ENCODE results near the gene ZNF253. TPM values are rescaled to one million over a fixed set of nuclear protein-coding genes. Genes with fewer than 3 reads are reported as not detected.
"Not testable (repeated sequence)": the region's sequence is repeated elsewhere in the genome, so short reads cannot be mapped to it uniquely, and the experiment has no call there.

ZNF253 gene
- total and polyA plus RNA-seq, 9 of the 15 experiments (the other 6 are each of a cell fraction or from before 2014, with no cell fraction given): 4.0 to 14.4 (median 7.5) TPM

DNA sequence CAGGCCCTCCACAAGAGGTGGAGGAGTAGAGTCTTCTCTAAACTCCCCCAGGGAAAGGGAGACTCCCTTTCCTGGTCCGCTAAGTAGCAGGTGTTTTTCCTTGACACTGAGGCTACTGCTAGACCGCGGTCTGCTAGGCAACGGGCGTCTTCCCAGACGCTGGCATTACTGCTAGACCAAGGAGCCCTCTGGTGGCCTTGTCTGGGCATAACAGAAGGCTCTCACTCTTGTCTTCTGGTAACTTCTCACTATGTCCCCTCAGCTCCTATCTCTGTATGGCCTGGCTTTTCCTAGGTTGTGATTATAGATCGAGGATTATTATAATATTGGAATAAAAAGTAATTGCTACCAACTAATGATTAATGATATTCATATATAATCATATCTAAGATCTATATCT, 64.7 kb downstream of the ZNF253 start:
- H3K27ac ChIP-seq (ENCODE audit: extremely low read depth, low read depth, low read length); ATAC-seq; POLR2A ChIA-PET; H3K27me3 ChIP-seq (ENCODE audit: control insufficient read depth in 2 of 2, insufficient read depth in 2 of 2, low read length in 2 of 2); H2AFZ ChIP-seq (ENCODE audit: low read depth, low read length); in situ Hi-C loops (cut with MboI); FAIRE-seq; H3K4me3 ChIP-seq; intact Hi-C loops (cut with micrococcal nuclease); H3K9me1 ChIP-seq (ENCODE audit: control insufficient read depth, insufficient read depth, low read length); H3K9ac ChIP-seq (ENCODE audit: insufficient read depth in 1 of 2, low read depth in 2 of 2, low read length in 2 of 2); CTCF ChIA-PET (ENCODE audit: low intra/inter-chr PET ratio); H3K4me1 ChIP-seq (replicated peaks in 1 of 2; ENCODE audit: control insufficient read depth in 2 of 2, insufficient read depth in 2 of 2, low read length in 2 of 2); BruUV-seq (replicated peaks); H3K79me2 ChIP-seq (ENCODE audit: control insufficient read depth, insufficient read depth, low read length); H3K4me2 ChIP-seq (ENCODE audit: insufficient read depth, low read length); H4K20me1 ChIP-seq (replicated peaks; ENCODE audit: control insufficient read depth, insufficient read depth, low read length): not testable (repeated sequence)
- Histone ChIP-seq H3K9me3 (replicated peaks; ENCODE audit: control insufficient read depth, insufficient read depth, low read depth, low read length) (peaks cover 27% of the 10 kb centered on the region), H3K36me3 (ENCODE audit: control insufficient read depth, insufficient read depth, low read length) (peaks cover 43% of the 10 kb centered on the region; the same call in 1 of the 3 replicates)
- TF ChIP-seq, protein P1, sequence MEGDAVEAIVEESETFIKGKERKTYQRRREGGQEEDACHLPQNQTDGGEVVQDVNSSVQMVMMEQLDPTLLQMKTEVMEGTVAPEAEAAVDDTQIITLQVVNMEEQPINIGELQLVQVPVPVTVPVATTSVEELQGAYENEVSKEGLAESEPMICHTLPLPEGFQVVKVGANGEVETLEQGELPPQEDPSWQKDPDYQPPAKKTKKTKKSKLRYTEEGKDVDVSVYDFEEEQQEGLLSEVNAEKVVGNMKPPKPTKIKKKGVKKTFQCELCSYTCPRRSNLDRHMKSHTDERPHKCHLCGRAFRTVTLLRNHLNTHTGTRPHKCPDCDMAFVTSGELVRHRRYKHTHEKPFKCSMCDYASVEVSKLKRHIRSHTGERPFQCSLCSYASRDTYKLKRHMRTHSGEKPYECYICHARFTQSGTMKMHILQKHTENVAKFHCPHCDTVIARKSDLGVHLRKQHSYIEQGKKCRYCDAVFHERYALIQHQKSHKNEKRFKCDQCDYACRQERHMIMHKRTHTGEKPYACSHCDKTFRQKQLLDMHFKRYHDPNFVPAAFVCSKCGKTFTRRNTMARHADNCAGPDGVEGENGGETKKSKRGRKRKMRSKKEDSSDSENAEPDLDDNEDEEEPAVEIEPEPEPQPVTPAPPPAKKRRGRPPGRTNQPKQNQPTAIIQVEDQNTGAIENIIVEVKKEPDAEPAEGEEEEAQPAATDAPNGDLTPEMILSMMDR (IDR thresholded peaks at IDR 0.05 in 2 of 3, conservative IDR thresholded peaks at IDR 0.05 in 1 of 3; ENCODE audit: insufficient read depth in 2 of 3, low read depth in 1 of 3, low read length in 3 of 3): peak in 2 of 3 experiments; percentile 23 to 36; a peak in 1 of 6 replicates
- TF ChIP-seq, protein P2, sequence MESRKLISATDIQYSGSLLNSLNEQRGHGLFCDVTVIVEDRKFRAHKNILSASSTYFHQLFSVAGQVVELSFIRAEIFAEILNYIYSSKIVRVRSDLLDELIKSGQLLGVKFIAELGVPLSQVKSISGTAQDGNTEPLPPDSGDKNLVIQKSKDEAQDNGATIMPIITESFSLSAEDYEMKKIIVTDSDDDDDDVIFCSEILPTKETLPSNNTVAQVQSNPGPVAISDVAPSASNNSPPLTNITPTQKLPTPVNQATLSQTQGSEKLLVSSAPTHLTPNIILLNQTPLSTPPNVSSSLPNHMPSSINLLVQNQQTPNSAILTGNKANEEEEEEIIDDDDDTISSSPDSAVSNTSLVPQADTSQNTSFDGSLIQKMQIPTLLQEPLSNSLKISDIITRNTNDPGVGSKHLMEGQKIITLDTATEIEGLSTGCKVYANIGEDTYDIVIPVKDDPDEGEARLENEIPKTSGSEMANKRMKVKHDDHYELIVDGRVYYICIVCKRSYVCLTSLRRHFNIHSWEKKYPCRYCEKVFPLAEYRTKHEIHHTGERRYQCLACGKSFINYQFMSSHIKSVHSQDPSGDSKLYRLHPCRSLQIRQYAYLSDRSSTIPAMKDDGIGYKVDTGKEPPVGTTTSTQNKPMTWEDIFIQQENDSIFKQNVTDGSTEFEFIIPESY (CRISPR knock-in tag; IDR thresholded peaks at IDR 0.05): peak; percentile 82
- TF ChIP-seq, protein P3, sequence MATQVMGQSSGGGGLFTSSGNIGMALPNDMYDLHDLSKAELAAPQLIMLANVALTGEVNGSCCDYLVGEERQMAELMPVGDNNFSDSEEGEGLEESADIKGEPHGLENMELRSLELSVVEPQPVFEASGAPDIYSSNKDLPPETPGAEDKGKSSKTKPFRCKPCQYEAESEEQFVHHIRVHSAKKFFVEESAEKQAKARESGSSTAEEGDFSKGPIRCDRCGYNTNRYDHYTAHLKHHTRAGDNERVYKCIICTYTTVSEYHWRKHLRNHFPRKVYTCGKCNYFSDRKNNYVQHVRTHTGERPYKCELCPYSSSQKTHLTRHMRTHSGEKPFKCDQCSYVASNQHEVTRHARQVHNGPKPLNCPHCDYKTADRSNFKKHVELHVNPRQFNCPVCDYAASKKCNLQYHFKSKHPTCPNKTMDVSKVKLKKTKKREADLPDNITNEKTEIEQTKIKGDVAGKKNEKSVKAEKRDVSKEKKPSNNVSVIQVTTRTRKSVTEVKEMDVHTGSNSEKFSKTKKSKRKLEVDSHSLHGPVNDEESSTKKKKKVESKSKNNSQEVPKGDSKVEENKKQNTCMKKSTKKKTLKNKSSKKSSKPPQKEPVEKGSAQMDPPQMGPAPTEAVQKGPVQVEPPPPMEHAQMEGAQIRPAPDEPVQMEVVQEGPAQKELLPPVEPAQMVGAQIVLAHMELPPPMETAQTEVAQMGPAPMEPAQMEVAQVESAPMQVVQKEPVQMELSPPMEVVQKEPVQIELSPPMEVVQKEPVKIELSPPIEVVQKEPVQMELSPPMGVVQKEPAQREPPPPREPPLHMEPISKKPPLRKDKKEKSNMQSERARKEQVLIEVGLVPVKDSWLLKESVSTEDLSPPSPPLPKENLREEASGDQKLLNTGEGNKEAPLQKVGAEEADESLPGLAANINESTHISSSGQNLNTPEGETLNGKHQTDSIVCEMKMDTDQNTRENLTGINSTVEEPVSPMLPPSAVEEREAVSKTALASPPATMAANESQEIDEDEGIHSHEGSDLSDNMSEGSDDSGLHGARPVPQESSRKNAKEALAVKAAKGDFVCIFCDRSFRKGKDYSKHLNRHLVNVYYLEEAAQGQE (IDR thresholded peaks at IDR 0.05; ENCODE audit: borderline replicate concordance): peak; percentile 11; the same call in 1 of the 2 replicates
- TF ChIP-seq, protein P3 (CRISPR knock-in tag; IDR thresholded peaks at IDR 0.05; ENCODE audit: low read depth): not testable (repeated sequence)
- peak in 1 of 2 experiments; percentile 38; a peak in 2 of 4 replicates for TF ChIP-seq RAD21 (CRISPR knock-in tag; conservative IDR thresholded peaks at IDR 0.05 in 1 of 2, IDR thresholded peaks at IDR 0.05 in 1 of 2)
- peak in 1 of 4 experiments; percentile 36 for DNase-seq (ENCODE audit: extremely low read depth in 1 of 4, low spot score in 3 of 4)
- 58% methylated on average over 7 of the region's 7 CpGs for WGBS (ENCODE audit: insufficient coverage, low coverage, missing lambda C conversion rate)

Data from K562 (cell line).